WI38 (cell line): ENCODE data around the gene REPIN1.

ENCODE experiments used
- H3K4me3 ChIP-seq: 2 replicates; pipeline ENCODE4 v1.5.1; 2011; ENCODE audit warnings: low read depth, mild to moderate bottlenecking, control low read depth, low read length
- TF ChIP-seq, protein P1 (sequence below): IDR thresholded peaks from 2 replicates; pipeline ENCODE4 v1.5.1; 2012; ENCODE audit warnings: low read depth, mild to moderate bottlenecking, control low read depth, low read length

The REPIN1 gene

DNA sequence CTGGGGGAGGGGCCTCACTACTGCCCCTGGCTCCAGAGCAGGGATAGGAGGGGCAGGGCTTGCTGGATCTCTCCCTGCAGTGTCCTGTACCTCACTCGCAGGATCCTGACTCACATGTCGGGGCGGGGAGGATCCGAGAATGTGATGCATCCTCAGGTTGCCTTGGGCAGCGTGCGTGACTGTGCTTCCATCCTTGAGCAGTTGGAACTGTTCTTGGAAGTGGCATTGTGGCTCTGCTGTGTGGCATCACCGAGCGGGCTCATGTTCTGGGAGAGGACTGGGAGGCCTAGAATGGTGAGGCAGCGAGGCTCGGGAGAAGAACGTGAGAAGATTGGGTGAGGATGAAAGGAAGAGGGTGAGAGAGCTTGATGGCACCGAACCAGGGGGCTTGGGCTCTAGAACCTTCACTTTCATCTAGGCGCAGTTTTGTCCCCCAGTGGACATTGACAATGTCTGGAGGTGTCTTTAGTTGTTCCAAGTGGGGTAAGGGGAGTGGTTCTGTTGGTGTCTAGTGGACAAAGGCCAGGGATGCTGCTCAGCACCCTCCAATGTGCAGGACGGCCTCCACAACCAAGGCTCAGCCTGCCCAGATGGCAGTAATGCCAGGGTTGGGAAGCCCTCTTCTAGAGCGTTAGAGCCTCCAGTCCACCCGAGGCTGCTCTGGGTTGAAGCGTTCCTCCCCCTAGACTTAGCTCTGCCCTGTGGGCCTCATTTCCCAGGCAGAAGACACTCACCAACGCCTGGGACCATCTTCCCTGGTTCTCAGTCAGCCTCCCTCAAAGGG, 35.6 kb upstream of the REPIN1 start:
- TF ChIP-seq, protein P1, sequence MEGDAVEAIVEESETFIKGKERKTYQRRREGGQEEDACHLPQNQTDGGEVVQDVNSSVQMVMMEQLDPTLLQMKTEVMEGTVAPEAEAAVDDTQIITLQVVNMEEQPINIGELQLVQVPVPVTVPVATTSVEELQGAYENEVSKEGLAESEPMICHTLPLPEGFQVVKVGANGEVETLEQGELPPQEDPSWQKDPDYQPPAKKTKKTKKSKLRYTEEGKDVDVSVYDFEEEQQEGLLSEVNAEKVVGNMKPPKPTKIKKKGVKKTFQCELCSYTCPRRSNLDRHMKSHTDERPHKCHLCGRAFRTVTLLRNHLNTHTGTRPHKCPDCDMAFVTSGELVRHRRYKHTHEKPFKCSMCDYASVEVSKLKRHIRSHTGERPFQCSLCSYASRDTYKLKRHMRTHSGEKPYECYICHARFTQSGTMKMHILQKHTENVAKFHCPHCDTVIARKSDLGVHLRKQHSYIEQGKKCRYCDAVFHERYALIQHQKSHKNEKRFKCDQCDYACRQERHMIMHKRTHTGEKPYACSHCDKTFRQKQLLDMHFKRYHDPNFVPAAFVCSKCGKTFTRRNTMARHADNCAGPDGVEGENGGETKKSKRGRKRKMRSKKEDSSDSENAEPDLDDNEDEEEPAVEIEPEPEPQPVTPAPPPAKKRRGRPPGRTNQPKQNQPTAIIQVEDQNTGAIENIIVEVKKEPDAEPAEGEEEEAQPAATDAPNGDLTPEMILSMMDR, result no peak
- no peak overlapping the region for H3K4me3 ChIP-seq

DNA sequence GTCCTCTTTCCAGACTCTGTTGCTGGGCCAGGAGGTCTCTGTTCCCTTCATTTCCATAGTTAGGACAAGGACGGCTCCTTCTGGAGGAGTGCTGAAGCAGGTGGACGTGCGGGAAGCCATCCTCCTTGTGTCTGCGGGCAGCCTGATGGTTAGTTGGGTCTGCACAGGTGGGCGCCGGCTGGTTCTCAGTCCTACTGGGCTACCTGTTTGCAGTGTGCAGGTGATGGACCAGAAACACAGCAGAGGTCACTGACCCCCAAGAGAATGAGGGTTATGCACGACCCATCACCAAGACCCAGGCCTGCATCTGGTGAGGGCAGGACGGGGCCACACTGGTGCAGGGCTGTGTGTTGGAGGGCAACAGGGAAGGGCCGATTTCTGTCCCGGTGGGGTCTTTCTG, 35.0 kb upstream of the REPIN1 start:
- TF ChIP-seq, protein P1, result no peak
- no peak overlapping the region for H3K4me3 ChIP-seq

DNA sequence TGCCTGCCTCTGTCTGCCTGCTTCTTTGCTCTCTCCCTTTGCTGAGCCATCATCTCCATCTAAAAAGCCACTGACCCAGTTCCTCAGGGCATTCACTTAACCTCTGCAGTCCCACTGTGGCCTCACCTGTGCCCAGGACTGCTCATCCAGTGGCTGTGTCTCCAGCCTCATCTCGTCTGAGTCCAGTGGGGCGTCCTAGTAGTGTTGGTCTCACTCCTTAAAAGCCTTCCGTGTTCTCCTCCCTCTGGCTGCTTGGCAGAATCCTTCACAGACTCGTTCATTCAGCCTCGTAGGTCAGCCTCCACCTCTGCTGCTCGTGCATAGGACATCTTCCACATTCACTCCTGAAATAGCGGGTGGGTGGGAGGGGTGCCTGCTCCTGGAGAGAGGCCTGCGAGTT, 34.5 kb upstream of the REPIN1 start:
- TF ChIP-seq, protein P1, result no peak

DNA sequence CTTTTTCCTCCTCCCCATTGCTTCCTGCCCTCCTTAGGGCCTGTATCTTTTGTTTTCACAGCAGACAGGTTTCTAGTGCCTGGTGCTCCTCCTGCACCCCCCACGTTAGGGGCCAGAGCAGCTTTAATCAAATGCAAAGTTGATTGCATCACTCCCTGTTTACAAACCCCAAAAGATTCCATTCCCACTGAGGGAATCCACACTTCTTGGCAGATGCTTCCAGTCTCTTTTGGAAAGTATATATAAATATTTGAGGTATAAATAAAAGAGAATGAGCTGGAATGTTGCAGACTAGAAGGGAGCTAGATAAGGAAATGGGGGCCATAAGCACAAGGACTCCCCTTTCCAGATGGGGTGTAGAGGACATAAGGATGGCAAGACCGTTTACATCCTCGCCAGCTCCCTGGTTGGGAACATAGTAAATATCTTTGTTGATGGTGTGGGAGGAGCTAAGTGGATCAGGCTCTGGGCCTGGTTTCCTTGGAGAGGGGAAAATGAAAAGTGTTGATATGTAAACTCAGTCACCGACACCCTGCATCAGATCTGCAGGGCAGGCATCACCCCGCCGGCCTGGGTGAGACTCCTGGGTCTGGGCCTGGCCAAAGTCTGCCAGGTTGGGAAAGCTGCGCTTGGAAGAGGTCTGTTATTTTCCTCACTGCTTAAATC, 33.4 kb upstream of the REPIN1 start:
- TF ChIP-seq, protein P1, result no peak
- H3K4me3 ChIP-seq, result no peak overlapping the region

More for the DNA sequence above, 34.5 kb upstream of the REPIN1 start:
- no peak overlapping the region for H3K4me3 ChIP-seq

DNA sequence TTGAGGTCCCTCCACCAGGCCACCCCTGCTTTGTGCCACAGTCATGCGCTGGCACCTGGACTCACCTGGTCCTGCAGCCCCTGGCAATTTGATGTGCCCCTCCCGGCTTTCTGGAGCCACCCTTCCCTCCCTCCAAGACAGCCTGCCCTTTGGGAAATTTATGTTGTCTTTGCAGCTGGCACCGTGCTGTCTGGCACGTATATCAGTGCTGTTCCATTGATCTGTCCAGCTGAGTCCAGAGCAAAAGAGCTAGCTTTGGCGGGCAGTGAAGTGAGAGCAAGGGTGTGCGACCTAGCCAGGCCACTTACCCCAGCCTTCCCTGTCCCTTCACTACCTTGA, 32.9 kb upstream of the REPIN1 start:
- TF ChIP-seq, protein P1, result no peak
- no peak overlapping the region for H3K4me3 ChIP-seq

DNA sequence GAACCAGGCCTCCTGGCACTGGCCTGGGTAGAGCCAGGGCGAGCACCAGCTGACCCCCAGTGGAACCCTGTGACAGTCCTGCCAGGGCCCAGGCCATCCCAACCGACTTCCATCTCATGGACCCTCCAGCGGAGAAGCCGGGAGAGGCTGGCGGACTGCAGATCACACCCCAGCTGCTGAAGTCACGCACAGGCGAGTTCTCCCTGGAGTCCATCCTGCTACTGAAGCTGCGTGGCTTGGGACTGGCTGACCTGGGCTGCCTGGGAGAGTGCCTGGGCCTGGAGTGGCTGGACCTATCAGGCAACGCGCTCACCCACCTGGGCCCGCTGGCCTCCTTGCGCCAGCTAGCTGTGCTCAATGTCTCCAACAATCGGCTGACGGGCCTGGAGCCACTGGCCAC, 31.9 kb upstream of the REPIN1 start:
- no peak overlapping the region for H3K4me3 ChIP-seq
- TF ChIP-seq, protein P1, result no peak

DNA sequence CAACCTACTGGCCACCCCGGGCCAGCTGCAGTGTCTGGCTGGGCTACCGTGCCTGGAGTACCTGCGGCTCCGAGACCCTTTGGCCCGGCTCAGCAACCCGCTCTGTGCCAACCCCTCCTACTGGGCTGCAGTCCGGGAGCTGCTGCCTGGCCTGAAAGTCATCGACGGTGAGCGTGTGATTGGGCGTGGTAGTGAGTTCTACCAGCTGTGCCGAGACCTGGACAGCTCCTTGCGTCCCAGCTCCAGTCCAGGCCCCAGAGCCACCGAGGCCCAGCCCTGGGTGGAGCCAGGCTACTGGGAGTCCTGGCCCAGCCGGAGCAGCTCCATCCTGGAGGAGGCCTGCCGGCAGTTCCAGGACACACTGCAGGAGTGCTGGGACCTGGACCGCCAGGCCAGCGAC, 31.4 kb upstream of the REPIN1 start:
- H3K4me3 ChIP-seq, result no peak overlapping the region
- TF ChIP-seq, protein P1, result no peak
